Bronchus fibroblast of lung (primary cell): Measurements from ENCODE around the gene AQR. TPM values are rescaled to one million over a fixed set of nuclear protein-coding genes. Genes with fewer than 3 reads are reported as not detected.

ENCODE experiments used
- total RNA-seq: library from RNA; depleted of rRNA; stranded (reverse); fragments of >200 nt; gene quantifications from 2 replicates; pipeline ENCODE4 v1.2.3, GENCODE V29; 2015

Gene AQR
- total RNA-seq: 16.5 and 22.4 TPM in 2 replicates

DNA sequence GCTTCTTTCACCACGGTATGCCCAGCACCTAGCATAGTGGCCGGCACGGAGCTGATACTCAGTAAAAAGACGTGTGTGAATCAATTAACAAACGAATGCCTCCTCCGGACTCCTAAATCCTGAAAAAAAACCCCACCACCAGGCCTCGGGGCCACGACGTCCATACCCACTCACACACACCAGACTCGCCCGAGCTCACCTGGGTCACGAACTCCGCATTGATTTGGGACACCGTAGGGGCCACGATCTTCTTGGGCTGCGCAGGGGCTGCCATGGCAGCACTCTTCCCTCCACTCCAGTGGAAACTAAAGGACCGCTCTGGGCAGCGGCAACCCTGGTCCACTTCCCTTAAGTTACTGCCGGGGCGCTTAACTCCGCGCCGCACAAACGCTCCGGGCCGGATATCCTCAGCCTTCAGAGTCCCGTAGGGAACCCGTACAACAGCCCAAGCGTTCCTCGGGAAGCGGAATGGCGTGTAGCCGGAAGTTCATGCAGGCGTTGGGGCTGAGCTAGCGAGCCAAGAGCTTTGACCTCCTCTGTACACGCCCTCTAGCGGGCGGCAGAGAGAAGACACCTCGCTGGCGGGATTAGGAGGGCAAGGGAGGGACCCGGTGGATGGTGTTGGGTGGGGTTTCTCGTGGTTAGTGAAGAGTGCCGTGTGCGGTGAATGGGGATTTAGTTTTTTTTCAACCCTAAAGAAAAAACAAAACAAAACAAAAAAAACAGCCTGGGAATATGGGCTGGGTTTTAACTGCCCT, at the start of gene AQR:
TSS of gene AQR (minus strand) at position 403 of the 758 bp plus-strand sequence. CDS start at position 274, 129 bp downstream.

DNA sequence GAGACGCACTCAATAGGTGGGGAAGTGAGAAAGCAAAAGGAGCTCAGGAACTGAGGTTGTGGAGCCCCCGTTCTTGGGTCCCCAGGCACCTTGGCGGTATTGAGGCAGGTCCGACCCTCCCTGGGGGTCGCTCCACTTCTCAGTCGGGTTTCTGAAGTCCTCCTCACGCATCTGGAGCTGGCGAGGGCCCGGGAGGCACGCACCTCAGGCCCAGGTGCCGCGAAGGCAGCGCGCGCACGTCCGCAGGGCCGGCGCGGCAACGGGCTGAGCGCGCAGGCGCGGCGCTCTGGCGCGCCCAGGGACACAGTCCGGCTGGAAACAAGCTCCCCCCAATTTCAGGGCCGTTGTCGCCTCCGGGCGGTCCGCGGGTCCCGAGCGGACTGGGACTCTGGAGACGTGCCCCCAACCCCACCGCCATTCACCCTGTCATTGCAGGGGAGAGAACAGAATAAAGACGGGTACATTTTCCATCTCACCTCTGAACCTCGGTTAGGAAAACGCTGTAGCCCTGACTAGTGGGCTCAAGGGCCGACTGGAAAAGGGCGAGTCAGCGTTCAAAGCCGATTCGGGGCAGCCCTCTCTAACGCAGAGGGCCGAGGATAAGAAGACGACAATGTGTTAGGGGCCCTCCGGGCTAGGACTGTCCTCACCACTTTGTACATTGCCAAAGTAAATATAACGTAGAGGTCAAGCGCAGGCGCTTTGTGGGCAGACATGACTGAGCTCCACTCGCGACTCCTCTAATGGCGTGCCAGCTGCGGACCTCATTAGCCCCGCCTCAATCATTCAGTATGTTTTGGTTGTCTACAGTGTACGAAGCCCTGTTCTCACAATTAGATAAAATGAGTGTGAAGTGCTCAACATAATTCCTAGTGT, 18.7 kb upstream of the AQR start, which contains the start of gene ZNF770:
TSS of gene ZNF770 (minus strand) at position 261 of the 876 bp plus-strand sequence. CDS start 4,853 bp downstream, outside the sequence.

Other genes with a start within 250 kb of the AQR start
- gene GJD2, start 214.7 kb downstream of the AQR start, total RNA-seq: not detected in 2 replicates
- not detected in 2 replicates for gene ACTC1, start 174.2 kb downstream of the AQR start, total RNA-seq
- 10.9 and 12.1 TPM in 2 replicates for gene ZNF770, start 18.5 kb upstream of the AQR start, total RNA-seq
- gene NANOGP8, start 115.6 kb upstream of the AQR start, total RNA-seq: not detected in 2 replicates